ENCODE results near the gene IGSF21.

GRCh38 chr1:18426580-18426979 is 319.0 kb downstream of the IGSF21 start:
- no peak for TF ChIP-seq CTCF (IDR thresholded peaks at IDR 0.05)
- no peak for TF ChIP-seq POLR2A (IDR thresholded peaks at IDR 0.05)
